ENCODE data around the gene TXNDC2. TPM values are rescaled to one million over a fixed set of nuclear protein-coding genes. Genes with fewer than 3 reads are reported as not detected.

TXNDC2 gene
- 0.26 TPM in 1 of 2 replicates, not detected in the other for total RNA-seq

- Mint-ChIP-seq H3K4me3 (no peak within 1 kb of the TSS), H3K27me3 (ENCODE audit: insufficient read depth) (peaks cover 5% of the 10 kb centered on the region), H3K36me3 (ENCODE audit: low read depth) (no peaks in the 10 kb centered on the region), H3K9me3 (no peaks in the 10 kb centered on the region), H3K27ac (peak within 1 kb of the TSS; percentile 34), H3K4me1 (ENCODE audit: low read depth) (peaks cover 4% of the 10 kb centered on the region)
- DNase-seq (ENCODE audit: low spot score): no peak
- intact Hi-C loops (cut with micrococcal nuclease): no loop called here
These were observed at the start of gene TXNDC2 for GRCh38 chr18:9885170-9886004. TSS of gene TXNDC2 (plus strand) at chr18:9885973. CDS start at chr18:9886681, 708 bp downstream.

GRCh38 chr18:9838144-9838877 lies 47.5 kb upstream of the TXNDC2 start:
- H3K27ac Mint-ChIP-seq: no peak overlapping the region
- H3K4me1 Mint-ChIP-seq (ENCODE audit: low read depth): no peaks in the 10 kb centered on the region
- no peak for DNase-seq (ENCODE audit: low spot score)
- intact Hi-C loops (cut with micrococcal nuclease): no loop called here
- no peaks in the 10 kb centered on the region for H3K36me3 Mint-ChIP-seq (ENCODE audit: low read depth)
- peaks cover 10% of the 10 kb centered on the region for H3K27me3 Mint-ChIP-seq (ENCODE audit: insufficient read depth)
- no peaks in the 10 kb centered on the region for H3K9me3 Mint-ChIP-seq
- no peak overlapping the region for H3K4me3 Mint-ChIP-seq

- no peak for DNase-seq (ENCODE audit: low spot score)
- H3K9me3 Mint-ChIP-seq: no peaks in the 10 kb centered on the region
- no peak overlapping the region for H3K27ac Mint-ChIP-seq
- intact Hi-C loops (cut with micrococcal nuclease): no loop called here
- H3K36me3 Mint-ChIP-seq (ENCODE audit: low read depth): no peaks in the 10 kb centered on the region
- H3K4me1 Mint-ChIP-seq (ENCODE audit: low read depth): no peaks in the 10 kb centered on the region
- H3K4me3 Mint-ChIP-seq: no peak overlapping the region
- H3K27me3 Mint-ChIP-seq (ENCODE audit: insufficient read depth): peaks cover 10% of the 10 kb centered on the region
These were observed 46.6 kb upstream of the TXNDC2 start for GRCh38 chr18:9839211-9839610.

GRCh38 chr18:9839853-9840252 lies 45.9 kb upstream of the TXNDC2 start:
- no peak overlapping the region for H3K27ac Mint-ChIP-seq
- no peaks in the 10 kb centered on the region for H3K9me3 Mint-ChIP-seq
- DNase-seq (ENCODE audit: low spot score): no peak
- H3K36me3 Mint-ChIP-seq (ENCODE audit: low read depth): no peaks in the 10 kb centered on the region
- intact Hi-C loops (cut with micrococcal nuclease): no loop called here
- H3K27me3 Mint-ChIP-seq (ENCODE audit: insufficient read depth): peaks cover 10% of the 10 kb centered on the region
- no peak overlapping the region for H3K4me3 Mint-ChIP-seq
- no peaks in the 10 kb centered on the region for H3K4me1 Mint-ChIP-seq (ENCODE audit: low read depth)

- DNase-seq (ENCODE audit: low spot score): no peak
- Mint-ChIP-seq H3K27ac (no peak overlapping the region), H3K9me3 (no peaks in the 10 kb centered on the region), H3K4me3 (no peak overlapping the region), H3K36me3 (ENCODE audit: low read depth) (no peaks in the 10 kb centered on the region), H3K4me1 (ENCODE audit: low read depth) (no peaks in the 10 kb centered on the region), H3K27me3 (ENCODE audit: insufficient read depth) (peaks cover 3% of the 10 kb centered on the region)
- intact Hi-C loops (cut with micrococcal nuclease): no loop called here
These were observed 44.0 kb upstream of the TXNDC2 start for GRCh38 chr18:9841752-9842151.

- Mint-ChIP-seq H3K4me1 (ENCODE audit: low read depth) (no peaks in the 10 kb centered on the region), H3K4me3 (no peak overlapping the region), H3K36me3 (ENCODE audit: low read depth) (no peaks in the 10 kb centered on the region), H3K27ac (no peak overlapping the region), H3K9me3 (no peaks in the 10 kb centered on the region), H3K27me3 (ENCODE audit: insufficient read depth) (peaks cover 3% of the 10 kb centered on the region)
- intact Hi-C loops (cut with micrococcal nuclease): no loop called here
- no peak for DNase-seq (ENCODE audit: low spot score)
These were observed 43.3 kb upstream of the TXNDC2 start for GRCh38 chr18:9842448-9842847.

GRCh38 chr18:9845256-9845655 lies 40.5 kb upstream of the TXNDC2 start:
- H3K27ac Mint-ChIP-seq: no peak overlapping the region
- no peaks in the 10 kb centered on the region for H3K36me3 Mint-ChIP-seq (ENCODE audit: low read depth)
- no peak overlapping the region for H3K4me3 Mint-ChIP-seq
- no peaks in the 10 kb centered on the region for H3K9me3 Mint-ChIP-seq
- peaks cover 23% of the 10 kb centered on the region for H3K27me3 Mint-ChIP-seq (ENCODE audit: insufficient read depth)
- H3K4me1 Mint-ChIP-seq (ENCODE audit: low read depth): no peaks in the 10 kb centered on the region
- intact Hi-C loops (cut with micrococcal nuclease): no loop called here
- no peak for DNase-seq (ENCODE audit: low spot score)

- peaks cover 28% of the 10 kb centered on the region for H3K27me3 Mint-ChIP-seq (ENCODE audit: insufficient read depth)
- no peaks in the 10 kb centered on the region for H3K4me1 Mint-ChIP-seq (ENCODE audit: low read depth)
- no peak overlapping the region for H3K27ac Mint-ChIP-seq
- DNase-seq (ENCODE audit: low spot score): no peak
- H3K9me3 Mint-ChIP-seq: no peaks in the 10 kb centered on the region
- H3K4me3 Mint-ChIP-seq: no peak overlapping the region
- intact Hi-C loops (cut with micrococcal nuclease): no loop called here
- no peaks in the 10 kb centered on the region for H3K36me3 Mint-ChIP-seq (ENCODE audit: low read depth)
These were observed 39.4 kb upstream of the TXNDC2 start for GRCh38 chr18:9846162-9846925.

- no peaks in the 10 kb centered on the region for H3K36me3 Mint-ChIP-seq (ENCODE audit: low read depth)
- no peak for DNase-seq (ENCODE audit: low spot score)
- H3K27ac Mint-ChIP-seq: no peak overlapping the region
- intact Hi-C loops (cut with micrococcal nuclease): no loop called here
- no peaks in the 10 kb centered on the region for H3K4me1 Mint-ChIP-seq (ENCODE audit: low read depth)
- H3K27me3 Mint-ChIP-seq (ENCODE audit: insufficient read depth): peaks cover 30% of the 10 kb centered on the region
- H3K9me3 Mint-ChIP-seq: no peaks in the 10 kb centered on the region
- H3K4me3 Mint-ChIP-seq: no peak overlapping the region
These were observed 37.4 kb upstream of the TXNDC2 start for GRCh38 chr18:9848170-9848879.

- DNase-seq (ENCODE audit: low spot score): no peak
- H3K27ac Mint-ChIP-seq: no peak overlapping the region
- no peak overlapping the region for H3K4me3 Mint-ChIP-seq
- intact Hi-C loops (cut with micrococcal nuclease): no loop called here
- H3K36me3 Mint-ChIP-seq (ENCODE audit: low read depth): no peaks in the 10 kb centered on the region
- H3K9me3 Mint-ChIP-seq: no peaks in the 10 kb centered on the region
- peaks cover 30% of the 10 kb centered on the region for H3K27me3 Mint-ChIP-seq (ENCODE audit: insufficient read depth)
- no peaks in the 10 kb centered on the region for H3K4me1 Mint-ChIP-seq (ENCODE audit: low read depth)
These were observed 36.1 kb upstream of the TXNDC2 start for GRCh38 chr18:9849407-9850283.

GRCh38 chr18:9850309-9850708 lies 35.5 kb upstream of the TXNDC2 start:
- intact Hi-C loops (cut with micrococcal nuclease): no loop called here
- no peak overlapping the region for H3K27ac Mint-ChIP-seq
- H3K27me3 Mint-ChIP-seq (ENCODE audit: insufficient read depth): peaks cover 30% of the 10 kb centered on the region
- H3K9me3 Mint-ChIP-seq: no peaks in the 10 kb centered on the region
- no peaks in the 10 kb centered on the region for H3K4me1 Mint-ChIP-seq (ENCODE audit: low read depth)
- no peak for DNase-seq (ENCODE audit: low spot score)
- H3K36me3 Mint-ChIP-seq (ENCODE audit: low read depth): no peaks in the 10 kb centered on the region
- no peak overlapping the region for H3K4me3 Mint-ChIP-seq

- H3K4me1 Mint-ChIP-seq (ENCODE audit: low read depth): no peaks in the 10 kb centered on the region
- DNase-seq (ENCODE audit: low spot score): no peak
- intact Hi-C loops (cut with micrococcal nuclease): no loop called here
- H3K9me3 Mint-ChIP-seq: no peaks in the 10 kb centered on the region
- no peak overlapping the region for H3K4me3 Mint-ChIP-seq
- no peaks in the 10 kb centered on the region for H3K36me3 Mint-ChIP-seq (ENCODE audit: low read depth)
- no peak overlapping the region for H3K27ac Mint-ChIP-seq
- peaks cover 30% of the 10 kb centered on the region for H3K27me3 Mint-ChIP-seq (ENCODE audit: insufficient read depth)
These were observed 34.3 kb upstream of the TXNDC2 start for GRCh38 chr18:9851511-9851910.

Data from activated T-helper 1 cell treated with anti-CD3 and anti-CD28 coated beads, Interleukin-12 subunit alpha, Interleukin-12 subunit beta, Interleukin-2, Interleukin-4 antibody, amounts not matched to agents 30 ng/mL and 10 ng/mL and 1 ng/mL, durations not matched to agents 14 hours and 24 hours and 36 hours (primary cell).